GM13977 (cell line): ENCODE measurements around the gene CDK18.
"Not testable (repeated sequence)": the region's sequence is repeated elsewhere in the genome, so short reads cannot be mapped to it uniquely, and the experiment has no call there.

ENCODE experiments used
- DNase-seq: peaks from one replicate; pipeline ENCODE4 v3.0.0; 2012; ENCODE audit warnings: low spot score
- CTCF ChIP-seq: IDR thresholded peaks from 2 replicates; pipeline ENCODE4 v1.5.1; 2012; ENCODE audit warnings: mild to moderate bottlenecking, control low read depth; ENCODE audit not compliant: insufficient read depth; ENCODE audit errors: extremely low read depth, missing control alignments
- in situ Hi-C: fragments of 300-500 bp; cut with MboI; formaldehyde crosslinking; loops from one replicate; pipeline ENCODE4 v1.12.0; 2022; ENCODE audit warnings: low sequenced_read_pairs, low pct_unique_long_range_greater_than_20kb, mixed read lengths, inconsistent platforms; ENCODE audit not compliant: unreplicated experiment

Gene CDK18

DNA sequence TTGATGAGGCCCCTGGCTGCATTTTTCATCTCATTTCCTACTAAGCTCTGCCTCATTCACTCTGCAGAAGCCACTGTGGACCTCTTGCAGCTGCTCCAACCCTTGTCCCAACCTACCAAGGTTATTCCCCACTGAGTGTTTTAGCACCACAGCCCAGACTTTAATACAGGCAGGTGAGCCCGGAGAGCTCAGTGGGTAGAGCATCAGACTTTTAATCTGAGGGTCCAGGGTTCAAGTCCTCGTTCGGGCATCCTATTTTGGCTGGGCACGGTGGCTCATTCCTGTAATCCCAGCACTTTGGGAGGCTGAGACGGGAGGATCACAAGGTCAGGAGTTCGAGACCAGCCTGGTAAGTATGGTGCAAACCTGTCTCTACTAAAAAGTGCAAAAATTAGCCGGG lies 30.5 kb upstream of the CDK18 start:
- no peak for TF ChIP-seq CTCF
- in situ Hi-C loops: no loop called here
- DNase-seq: no peak

GRCh38 chr1:205474571-205474970 lies 29.9 kb upstream of the CDK18 start:
- DNase-seq: no peak
- TF ChIP-seq CTCF: no peak
- in situ Hi-C loops: no loop called here

DNA sequence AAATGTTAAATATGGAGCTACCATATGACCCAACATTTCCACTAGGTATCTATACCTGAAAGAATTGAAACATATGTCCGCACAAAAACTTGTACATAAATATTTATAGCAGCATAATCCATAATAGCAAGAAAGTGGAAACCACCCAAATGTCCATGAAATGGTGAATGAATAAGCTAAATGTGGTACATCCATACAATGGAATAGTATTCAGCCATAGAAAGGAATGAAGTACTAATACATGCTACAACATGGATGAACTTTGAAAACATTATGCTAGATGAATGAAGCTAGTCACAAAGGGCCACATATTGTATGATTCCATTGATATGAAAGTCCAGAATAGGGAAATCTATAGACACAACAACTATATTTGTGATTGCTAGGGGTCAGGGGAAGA lies 28.6 kb upstream of the CDK18 start:
- no peak for DNase-seq
- no peak for TF ChIP-seq CTCF
- in situ Hi-C loops: no loop called here

- in situ Hi-C loops: no loop called here
- no peak for TF ChIP-seq CTCF
- DNase-seq: no peak
These were observed 27.8 kb upstream of the CDK18 start for GRCh38 chr1:205476648-205477047.

DNA sequence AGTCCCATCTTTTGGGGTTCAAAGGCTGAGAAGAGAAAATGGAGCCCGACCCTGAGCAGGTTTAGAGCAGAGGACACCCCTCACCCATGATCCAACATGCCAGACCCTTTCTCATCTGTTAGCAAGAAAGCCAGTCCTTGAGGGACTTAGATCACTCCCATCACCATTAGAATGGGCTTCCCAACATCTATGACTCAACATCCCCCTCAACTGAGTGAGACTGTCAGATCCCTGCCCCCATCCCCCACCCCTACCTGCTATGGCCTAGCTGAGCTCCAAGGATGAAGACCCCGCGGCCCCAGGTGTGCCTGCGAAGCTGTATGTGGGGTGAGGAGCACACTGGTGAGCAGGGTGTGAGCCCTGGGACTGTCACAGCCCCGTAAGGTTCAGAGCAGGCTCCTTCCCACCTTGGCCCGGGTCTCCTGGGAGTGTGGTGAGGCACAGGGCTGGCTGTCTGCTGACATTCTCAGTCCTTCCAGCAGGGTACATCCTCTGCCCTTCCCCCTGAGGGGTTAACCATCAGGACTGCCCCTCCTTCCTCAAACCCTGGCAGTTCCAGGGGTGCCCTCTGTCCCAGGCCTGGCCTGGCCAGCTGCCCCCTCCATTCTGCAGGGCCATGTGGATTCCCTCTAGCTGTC lies 27.2 kb upstream of the CDK18 start:
- TF ChIP-seq CTCF: no peak
- in situ Hi-C loops: no loop called here
- DNase-seq: no peak

DNA sequence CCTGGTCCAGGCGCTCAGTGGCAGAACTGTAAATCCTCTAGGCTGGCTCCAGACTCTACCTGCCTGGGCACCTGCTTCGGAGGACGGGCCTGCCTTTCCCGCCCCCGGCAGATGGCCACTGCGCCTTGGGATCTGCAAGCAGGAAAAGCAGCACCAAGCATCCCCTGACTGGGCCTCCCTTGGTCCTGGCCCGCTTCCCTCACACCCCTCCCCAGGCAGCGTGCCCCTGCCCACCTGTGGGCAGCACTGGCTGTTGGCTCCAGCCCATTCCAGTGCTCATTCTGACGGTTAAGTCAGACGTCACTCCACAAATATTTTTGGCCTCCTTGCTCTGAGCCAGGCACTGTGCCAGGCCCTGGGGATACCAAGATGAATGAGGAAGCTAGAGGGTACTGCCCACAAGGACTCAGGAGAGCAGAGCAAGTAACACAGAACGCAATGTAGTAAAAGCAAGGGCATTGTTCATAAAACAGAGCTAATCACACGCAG lies 26.7 kb upstream of the CDK18 start:
- no peak for TF ChIP-seq CTCF
- DNase-seq: no peak
- in situ Hi-C loops: no loop called here

DNA sequence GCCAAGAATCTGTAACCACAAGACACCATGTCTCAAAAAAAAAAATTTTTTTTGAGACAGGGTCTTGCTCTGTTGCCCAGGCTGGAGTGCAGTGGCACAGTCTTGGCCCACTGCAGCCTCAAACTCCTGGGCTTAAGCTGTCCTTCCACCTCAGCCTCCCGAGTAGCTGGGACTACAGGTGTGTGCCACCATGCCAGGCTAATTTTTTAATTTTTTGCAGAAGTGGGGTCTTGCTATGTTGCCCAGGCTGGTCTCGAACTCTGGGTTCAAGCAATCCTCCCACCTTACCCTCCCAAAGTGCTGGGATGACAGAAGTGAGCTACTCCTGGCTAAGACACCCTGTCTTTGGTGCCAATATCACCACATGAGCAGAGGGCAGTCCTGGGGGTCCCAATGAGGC lies 25.5 kb upstream of the CDK18 start:
- in situ Hi-C loops, DNase-seq: not testable (repeated sequence)
